Hippocampal formation (tissue), 2 donors: Measurements from ENCODE around the gene AUTS2.

ENCODE experiments used
- DNase-seq, 2 donors: peaks; one replicate each; lab custom pipeline; 2025; lab: John Stamatoyannopoulos, UW

Gene AUTS2

DNA sequence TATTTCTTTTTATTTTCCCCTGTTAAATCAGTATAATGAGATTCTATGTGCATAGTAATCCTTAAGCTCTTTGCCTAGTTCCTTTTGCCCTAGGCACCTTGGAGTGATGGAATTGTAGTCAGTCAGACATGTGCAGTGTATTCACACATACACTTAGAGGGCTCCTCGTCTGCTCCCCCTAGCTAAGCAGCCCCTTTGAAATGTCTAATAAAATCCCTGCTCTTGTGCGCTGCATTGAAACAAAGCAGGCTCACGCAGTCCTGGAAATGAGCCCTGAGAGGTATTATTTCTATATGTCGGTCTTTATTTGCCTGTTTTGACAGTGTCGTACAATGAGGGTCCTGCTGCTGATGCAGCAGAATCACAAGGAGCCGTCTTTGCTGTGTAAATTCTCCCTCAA, 258.7 kb downstream of the AUTS2 start:
- DNase-seq: no peak

DNA sequence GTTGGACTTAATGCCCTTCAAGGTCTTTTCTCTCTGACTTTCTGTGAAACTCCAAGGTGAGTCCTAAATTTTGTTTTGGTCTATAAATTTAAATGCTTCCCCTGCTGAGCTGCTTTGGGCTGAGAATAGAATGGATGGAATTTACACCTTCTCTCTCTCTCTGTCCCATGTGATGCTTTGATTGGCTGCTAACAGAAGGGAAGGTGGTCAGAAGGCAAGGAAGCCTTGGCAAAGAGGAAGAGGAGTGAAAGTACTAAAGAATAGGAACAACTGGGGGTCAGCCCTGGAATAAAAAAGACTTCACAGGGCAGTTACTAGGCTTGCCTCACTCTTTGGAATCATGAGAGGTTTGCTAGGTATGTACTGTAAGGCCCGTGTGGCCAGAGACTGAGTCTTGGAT, 260.2 kb downstream of the AUTS2 start:
- no peak for DNase-seq

DNA sequence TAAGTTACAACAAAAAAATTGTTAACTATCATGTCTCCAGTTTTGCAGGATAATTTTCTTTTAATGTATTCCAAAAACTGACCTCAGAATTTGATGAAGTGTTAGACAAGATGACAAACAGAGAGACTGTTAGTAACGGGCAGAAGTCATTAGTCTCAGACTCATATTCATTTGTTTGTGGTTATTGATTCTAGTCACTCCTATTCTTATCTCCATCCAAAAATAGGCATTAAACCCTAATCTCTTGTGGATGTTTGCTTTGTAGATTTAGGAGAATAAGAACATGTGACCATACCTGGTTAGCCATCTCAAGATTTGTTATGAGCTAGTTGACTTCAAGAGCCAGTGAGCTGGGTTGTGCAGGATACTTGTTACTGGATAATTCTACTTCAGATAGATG, 261.1 kb downstream of the AUTS2 start:
- DNase-seq: no peak

DNA sequence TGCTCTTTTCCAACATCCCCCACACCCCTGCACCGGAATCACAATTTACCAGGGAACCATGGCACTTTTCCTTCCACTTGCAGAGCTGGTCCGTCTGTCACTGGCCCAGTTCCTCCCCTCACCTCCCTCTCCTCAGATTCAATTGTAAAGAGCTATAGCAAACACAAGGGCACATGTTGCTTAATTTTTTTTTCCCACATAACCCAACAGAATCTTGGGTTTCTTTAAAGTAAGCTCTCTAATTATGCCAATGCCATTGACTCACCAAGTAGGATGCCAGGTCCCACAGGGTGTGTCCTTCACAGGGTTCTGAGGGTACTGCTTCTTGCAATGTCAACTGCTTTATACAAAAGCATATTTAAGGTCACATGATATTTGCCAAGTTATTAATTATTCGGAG, 262.2 kb downstream of the AUTS2 start:
- DNase-seq: no peak

- DNase-seq: no peak
Observed at GRCh38 chr7:69860941-69861622, 262.8 kb downstream of the AUTS2 start.

DNA sequence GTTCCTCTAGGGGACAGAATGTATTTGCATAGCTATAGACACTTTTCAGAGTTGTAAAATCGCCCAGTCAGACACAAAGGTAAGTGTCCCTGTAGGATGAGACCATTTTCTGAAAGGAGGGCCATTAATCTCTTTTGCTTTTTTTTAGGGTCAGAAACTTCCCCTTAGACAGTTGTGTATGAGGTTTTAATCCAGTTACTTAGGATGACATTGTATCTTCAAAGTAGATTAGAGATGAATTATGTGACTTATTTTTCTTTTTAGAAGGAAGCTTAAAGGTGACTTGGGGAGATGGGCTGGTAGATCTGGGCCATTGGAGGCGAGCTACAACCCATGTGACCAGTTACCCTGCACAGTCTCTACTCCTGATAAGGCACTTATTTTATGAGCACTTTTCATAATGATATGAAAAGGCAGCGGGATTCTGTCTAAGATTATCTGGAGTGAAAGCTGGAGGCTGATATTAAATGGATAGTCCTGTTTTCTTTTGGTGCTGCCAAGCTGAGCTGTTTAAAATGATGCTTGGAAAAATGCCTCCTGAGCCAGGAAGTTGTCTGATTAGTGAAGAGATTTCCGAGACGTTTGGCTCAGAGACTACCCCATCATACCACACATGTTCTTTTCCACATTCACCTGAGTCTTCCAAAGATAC, 264.3 kb downstream of the AUTS2 start:
- DNase-seq: no peak

GRCh38 chr7:69864274-69864673, 266.0 kb downstream of the AUTS2 start:
- no peak for DNase-seq

- DNase-seq: no peak
Observed at GRCh38 chr7:69864822-69865221, 266.5 kb downstream of the AUTS2 start.

DNA sequence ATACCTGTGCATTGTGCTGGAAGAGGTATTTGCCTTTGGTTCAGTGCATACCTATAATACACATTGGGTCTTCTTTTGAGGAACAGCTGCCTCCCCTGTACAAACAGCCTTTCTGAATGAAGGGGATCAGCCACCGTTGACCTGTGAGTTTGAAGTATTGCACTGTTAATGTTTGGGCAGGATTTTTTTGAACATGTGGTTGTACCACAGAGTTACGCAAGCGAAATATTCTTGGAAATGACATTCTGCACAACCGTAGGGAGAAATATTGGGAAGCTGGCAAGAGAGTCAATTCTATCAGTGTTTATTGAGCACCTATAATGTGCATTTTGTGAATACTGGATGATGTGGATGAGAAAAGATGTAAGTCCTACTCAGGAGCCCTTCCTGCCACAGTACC, 270.6 kb downstream of the AUTS2 start:
- no peak for DNase-seq

- peak in 1 of 2 donors; percentile 22 for DNase-seq
Observed at GRCh38 chr7:69871213-69871885, 273.1 kb downstream of the AUTS2 start.

DNA sequence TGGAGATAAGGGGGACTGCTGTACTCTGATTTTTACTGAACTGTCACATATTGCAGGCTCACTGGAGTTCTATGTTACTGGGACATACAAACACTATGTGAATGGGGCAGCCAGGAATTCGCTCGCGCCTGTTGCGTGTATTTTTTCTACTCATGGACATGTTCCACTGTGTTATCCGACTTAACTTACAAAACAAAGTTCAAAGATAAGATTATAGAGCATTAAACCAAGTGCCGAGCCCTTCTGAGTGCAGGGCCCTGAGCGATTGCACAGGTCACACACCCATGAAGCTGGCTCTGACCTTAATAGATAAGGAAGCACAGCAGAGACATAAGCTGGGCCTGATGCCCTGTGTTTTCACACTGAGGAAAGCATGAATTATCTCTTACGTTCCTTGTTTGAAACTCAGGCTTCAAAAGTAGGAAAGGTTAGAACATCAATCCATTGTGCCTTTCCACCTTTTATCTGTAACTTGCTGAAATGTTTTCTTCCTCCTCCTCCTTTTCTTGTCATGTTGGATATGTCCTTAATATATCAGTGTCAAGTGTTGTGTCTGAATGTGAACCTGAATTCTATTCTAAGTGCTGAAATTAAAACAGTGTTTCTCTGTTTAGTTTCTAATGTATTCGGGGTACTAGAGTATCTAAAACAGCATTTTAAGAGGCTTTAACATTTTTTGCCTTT, 273.8 kb downstream of the AUTS2 start:
- no peak for DNase-seq

DNA sequence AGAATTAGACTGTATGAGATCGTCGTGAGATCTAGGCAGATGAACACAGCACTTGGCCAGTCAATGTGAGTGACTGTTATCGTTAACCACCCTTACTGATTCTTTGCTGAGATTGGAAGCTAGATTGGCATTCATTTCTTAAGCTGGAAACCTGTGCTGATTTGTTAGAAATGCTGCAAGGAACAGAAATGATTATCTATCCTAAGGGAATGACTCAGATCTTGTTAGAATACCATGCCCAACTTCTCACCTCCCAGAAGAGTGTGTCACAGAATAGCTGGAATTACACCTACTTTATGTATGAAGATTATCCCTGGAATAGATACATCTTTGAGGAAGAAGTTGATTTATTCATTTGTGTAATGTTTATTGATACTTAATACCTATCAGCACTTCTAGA, 275.2 kb downstream of the AUTS2 start:
- no peak for DNase-seq

DNA sequence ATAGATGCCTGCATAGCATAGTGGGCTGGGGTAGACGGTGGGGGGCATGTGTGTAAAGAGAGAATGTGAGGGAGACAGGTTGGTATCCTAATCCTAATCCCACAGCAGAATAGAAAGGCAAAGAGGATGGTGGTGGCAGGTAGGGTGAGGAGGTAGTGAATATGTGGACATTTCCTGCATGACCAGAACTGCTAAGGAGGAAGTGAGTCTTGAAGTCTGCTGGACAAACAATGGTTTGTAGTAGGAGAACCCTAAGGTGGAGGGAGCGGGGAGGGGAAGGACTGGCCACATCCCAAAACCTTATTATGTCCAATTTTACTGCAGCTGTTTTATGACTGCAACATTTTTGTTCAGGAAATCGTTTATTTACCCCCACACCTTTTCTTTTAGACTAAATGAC, 279.7 kb downstream of the AUTS2 start:
- no peak for DNase-seq

GRCh38 chr7:69878591-69878990, 280.3 kb downstream of the AUTS2 start:
- DNase-seq: no peak

GRCh38 chr7:69879989-69880388, 281.7 kb downstream of the AUTS2 start:
- no peak for DNase-seq

DNA sequence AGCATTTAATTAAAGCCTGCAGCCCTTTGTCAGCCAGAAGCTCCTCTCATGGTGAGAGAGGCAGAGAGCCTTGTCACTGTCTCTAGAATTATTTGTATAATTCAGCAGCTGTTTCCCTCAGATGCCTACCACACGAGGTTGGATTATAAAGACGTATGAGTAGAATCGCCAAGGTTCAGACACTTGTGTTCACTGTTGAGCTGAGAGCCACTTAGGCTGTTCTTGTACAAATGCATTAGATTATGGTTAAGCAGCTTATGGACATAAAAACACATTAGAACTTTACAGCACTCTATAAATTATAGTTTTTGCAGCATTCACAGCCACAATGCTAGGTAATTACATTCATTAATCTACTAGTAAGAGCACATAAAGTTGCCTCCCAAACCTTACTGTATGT, 282.6 kb downstream of the AUTS2 start:
- no peak for DNase-seq

GRCh38 chr7:69882269-69882668, 284.0 kb downstream of the AUTS2 start:
- DNase-seq: no peak

DNA sequence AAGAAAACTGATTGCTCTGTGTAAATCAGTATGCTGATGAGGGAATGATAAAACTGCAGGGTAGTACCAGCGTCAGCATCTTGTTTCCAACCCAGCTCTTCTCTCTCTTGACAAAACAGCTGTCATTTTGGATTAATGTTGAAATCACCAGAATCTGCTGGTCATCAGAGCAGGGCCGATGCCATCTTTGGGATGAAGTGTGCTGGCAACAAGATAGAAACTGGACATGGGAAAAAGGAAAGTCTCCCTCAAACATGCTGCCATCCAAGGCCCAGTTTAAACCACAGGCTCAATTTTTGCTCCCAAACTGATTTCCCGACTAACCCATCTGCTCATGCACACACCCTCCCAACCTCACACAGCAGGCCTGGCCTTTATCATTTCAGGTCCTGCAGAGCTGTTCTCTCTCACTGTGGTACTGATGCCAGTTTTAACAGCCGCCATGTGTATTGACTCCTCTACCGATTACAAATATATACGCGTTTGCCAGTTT, 285.2 kb downstream of the AUTS2 start:
- no peak for DNase-seq

GRCh38 chr7:69885431-69885830, 287.2 kb downstream of the AUTS2 start:
- DNase-seq: no peak

DNA sequence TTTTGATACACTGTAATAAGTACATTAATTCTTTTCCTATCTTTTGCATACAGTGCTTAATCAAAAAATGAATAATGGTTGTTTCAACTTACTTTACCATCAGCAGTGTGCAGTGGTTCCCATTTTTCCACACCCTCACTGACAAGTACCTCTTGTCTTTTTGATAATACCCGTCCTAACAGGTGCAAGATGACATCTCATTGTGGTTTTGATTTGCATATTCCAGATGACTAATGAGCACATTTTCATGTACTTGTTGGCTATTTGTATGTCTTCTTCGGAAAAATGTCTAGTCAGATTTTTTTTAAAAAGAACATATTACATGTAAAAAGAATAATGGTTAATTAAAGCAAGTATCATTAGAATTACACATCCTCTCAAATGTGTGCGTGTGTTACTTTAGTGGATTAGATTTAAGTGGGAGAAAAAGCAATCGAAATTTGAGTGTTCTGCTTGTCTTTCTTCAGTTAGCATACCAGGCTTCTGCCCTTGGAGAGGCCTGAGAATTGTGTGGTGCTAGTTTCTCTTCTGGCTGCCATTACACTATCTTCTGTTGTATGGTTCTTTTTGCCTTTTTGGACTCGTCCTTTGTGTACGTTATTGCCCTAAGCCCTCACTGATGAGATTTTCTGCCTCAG, 291.2 kb downstream of the AUTS2 start:
- DNase-seq: no peak

GRCh38 chr7:69889976-69890351, 291.7 kb downstream of the AUTS2 start:
- no peak for DNase-seq

- DNase-seq: no peak
Observed at GRCh38 chr7:69892790-69893189, 294.5 kb downstream of the AUTS2 start.
